GM19397 (cell line): Measurements from ENCODE around the gene RTP2.

Experiments
- ATAC-seq: cut with Tn5 transposase; IDR thresholded peaks from one replicate; pipeline ENCODE4 v1.9.1; 2021; ENCODE audit warnings: mild to moderate bottlenecking, moderate library complexity; ENCODE audit not compliant: unreplicated experiment

The RTP2 gene

GRCh38 chr3:187677604-187678003, 24.8 kb downstream of the RTP2 start:
- no peak for ATAC-seq

DNA sequence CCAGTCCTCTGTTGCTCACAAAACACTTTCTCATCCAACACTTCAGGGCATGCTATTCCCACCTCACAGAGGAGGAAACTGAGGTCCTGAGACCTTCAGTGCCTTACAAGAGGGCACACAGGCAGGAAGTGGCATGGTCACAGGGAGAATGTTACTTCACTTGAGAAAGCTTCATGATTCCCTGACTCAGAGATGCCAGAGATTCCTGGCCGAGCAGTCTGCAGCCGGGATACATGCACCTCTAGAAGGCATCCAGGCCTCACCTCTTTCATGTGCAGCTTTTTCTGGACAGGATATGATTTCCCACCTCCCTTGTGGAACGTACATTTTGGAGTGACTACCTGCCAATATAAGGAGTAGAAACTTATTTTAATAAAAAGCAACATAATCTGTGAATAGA, 29.3 kb downstream of the RTP2 start:
- no peak for ATAC-seq

- no peak for ATAC-seq
Observed at GRCh38 chr3:187669675-187670504, 32.5 kb downstream of the RTP2 start, which contains the start of gene SST. Gene SST, minus strand, starts transcription at chr3:187670394. Its CDS starts 103 bp downstream, at chr3:187670291.

- no peak for ATAC-seq
Observed at GRCh38 chr3:187667526-187667925, 34.8 kb downstream of the RTP2 start.

GRCh38 chr3:187665764-187666402, 36.5 kb downstream of the RTP2 start:
- no peak for ATAC-seq

DNA sequence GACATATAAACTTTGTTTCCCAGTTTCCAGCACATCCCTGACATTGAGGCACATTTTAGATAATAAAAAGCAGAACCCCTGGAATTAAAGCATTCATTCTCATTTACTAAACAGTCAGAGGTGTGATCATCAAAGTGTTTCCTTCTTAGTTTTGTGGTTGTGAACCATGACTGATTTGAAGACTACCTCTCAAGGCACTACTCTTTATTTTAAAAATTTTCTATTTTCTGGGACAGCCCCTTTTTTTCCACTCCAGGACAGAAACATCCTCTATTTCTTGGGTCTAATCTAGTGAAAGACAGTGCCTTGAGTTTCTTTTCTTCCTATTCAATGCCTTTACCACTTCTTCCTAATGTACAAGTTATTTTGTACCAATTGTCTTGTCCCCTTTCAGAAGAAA, 37.3 kb downstream of the RTP2 start:
- no peak for ATAC-seq

GRCh38 chr3:187662848-187663409, 39.4 kb downstream of the RTP2 start:
- ATAC-seq: no peak

GRCh38 chr3:187661267-187661666, 41.1 kb downstream of the RTP2 start:
- no peak for ATAC-seq

DNA sequence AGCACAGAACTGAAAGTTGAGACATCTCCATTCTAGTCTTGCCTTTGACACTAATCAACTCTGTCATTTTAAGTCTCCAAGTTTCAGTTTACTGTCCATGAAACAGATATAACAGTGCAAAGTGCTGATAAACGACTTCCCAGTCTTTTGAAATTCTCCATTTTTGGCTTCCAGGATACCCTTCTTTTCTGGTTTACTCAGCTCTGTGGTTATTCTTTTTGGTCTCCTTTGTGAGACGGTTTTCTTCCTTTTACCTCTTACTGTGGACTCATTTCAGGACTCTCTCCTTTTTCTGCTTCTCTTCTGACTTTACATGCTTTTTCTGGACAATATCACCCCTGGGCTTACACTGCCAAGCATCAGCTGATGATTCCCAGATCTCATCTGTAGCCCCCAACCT, 51.1 kb downstream of the RTP2 start:
- ATAC-seq: no peak
